Measurements from ENCODE around the gene GCNT2. TPM values are rescaled to one million over a fixed set of nuclear protein-coding genes. Genes with fewer than 3 reads are reported as not detected.

GCNT2 gene
- total RNA-seq, 1 donor from 2014 or later, result 16.7 TPM

DNA sequence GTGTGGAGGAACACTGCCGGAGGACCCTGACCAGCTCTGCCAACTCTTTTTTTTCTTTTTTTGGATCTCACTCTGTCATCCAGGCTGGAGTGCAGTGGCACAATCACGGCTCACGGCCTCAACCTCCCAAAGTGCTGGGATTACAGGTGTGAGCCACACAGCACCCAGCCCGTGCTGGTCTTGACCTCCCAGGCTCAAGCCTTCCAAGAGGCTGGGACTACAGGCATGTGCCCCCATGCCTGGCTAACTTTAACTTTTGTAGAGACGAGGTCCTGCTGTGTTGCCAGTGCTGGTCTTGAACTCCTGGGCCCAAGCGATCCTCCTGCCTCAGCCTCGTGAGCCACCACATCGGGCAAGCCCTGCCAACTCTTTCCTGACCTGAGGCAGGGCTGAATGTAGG lies 11.2 kb downstream of the GCNT2 start:
- H3K27me3 ChIP-seq, result no peaks in the 10 kb centered on the region
- no peaks in the 10 kb centered on the region for H3K36me3 ChIP-seq
- no peaks in the 10 kb centered on the region for H3K9me3 ChIP-seq
- TF ChIP-seq, protein P1, sequence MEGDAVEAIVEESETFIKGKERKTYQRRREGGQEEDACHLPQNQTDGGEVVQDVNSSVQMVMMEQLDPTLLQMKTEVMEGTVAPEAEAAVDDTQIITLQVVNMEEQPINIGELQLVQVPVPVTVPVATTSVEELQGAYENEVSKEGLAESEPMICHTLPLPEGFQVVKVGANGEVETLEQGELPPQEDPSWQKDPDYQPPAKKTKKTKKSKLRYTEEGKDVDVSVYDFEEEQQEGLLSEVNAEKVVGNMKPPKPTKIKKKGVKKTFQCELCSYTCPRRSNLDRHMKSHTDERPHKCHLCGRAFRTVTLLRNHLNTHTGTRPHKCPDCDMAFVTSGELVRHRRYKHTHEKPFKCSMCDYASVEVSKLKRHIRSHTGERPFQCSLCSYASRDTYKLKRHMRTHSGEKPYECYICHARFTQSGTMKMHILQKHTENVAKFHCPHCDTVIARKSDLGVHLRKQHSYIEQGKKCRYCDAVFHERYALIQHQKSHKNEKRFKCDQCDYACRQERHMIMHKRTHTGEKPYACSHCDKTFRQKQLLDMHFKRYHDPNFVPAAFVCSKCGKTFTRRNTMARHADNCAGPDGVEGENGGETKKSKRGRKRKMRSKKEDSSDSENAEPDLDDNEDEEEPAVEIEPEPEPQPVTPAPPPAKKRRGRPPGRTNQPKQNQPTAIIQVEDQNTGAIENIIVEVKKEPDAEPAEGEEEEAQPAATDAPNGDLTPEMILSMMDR (IDR thresholded peaks at IDR 0.05), result no peak
- H3K4me1 ChIP-seq, result peaks cover 0 to 10% of the 10 kb centered on the region in 2 donors
- peak overlapping the region; percentile 57 to 67 for H3K4me3 ChIP-seq
- peak overlapping the region; percentile 80 to 92 for H3K27ac ChIP-seq
- DNase-seq (ENCODE audit: low spot score in 2 of 2), result no peak
- intact Hi-C loops (cut with DNase I), result loop anchor here (5.0 kb wide), 2 partner anchors 75 to 115 kb away; no protein-coding TSS in a partner anchor

DNA sequence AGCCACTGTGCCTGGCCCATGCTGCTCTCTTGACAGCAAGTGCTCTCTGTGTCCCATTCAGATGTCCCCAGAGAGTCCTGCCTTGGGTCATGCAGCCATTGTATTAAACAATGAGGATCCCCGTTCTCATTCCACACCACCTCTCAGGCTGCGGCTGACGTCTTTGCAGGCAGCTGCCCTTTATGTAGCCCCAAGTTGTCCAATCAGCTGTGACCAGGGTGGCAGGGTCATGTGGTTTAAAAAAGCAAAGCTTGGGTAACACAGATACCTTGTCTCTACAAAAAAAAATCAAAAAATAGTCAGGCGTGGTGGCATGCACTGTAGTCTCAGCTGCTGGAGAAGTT lies 13.2 kb downstream of the GCNT2 start:
- intact Hi-C loops (cut with DNase I), result loop anchor here (5.0 kb wide), 2 partner anchors 73 to 113 kb away; no protein-coding TSS in a partner anchor
- Histone ChIP-seq H3K9me3 (no peaks in the 10 kb centered on the region), H3K4me3 (no peak overlapping the region), H3K27me3 (no peaks in the 10 kb centered on the region), H3K4me1 (peaks cover 0 to 10% of the 10 kb centered on the region in 2 donors), H3K36me3 (no peaks in the 10 kb centered on the region), H3K27ac (no peak overlapping the region)
- DNase-seq (ENCODE audit: low spot score in 2 of 2), result no peak
- TF ChIP-seq, protein P1 (IDR thresholded peaks at IDR 0.05), result no peak

DNA sequence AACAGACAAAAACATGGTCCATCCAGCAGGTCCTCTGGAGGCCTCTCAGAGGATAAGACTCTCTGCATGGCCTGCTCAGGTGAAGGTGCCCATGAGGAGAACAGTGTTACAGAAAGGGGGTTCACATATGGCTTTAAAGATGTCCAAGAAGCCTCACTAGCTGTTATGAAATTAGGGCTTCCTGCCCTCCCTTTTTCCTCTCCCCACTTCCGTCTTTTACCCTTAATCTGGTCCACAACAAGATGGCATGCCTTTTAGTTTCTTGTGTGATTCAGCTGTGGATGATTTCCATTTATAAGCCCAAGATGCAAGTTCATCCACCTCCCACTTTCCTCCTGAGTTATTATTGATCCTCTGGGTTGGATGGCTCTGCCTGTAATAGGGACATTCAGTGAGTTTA lies 14.0 kb downstream of the GCNT2 start:
- TF ChIP-seq, protein P1 (IDR thresholded peaks at IDR 0.05), result no peak
- peaks cover 0 to 10% of the 10 kb centered on the region in 2 donors for H3K4me1 ChIP-seq
- intact Hi-C loops (cut with DNase I), result no loop called here
- no peaks in the 10 kb centered on the region for H3K9me3 ChIP-seq
- no peak for DNase-seq (ENCODE audit: low spot score in 2 of 2)
- H3K36me3 ChIP-seq, result no peaks in the 10 kb centered on the region
- no peaks in the 10 kb centered on the region for H3K27me3 ChIP-seq
- no peak overlapping the region for H3K27ac ChIP-seq
- no peak overlapping the region for H3K4me3 ChIP-seq

DNA sequence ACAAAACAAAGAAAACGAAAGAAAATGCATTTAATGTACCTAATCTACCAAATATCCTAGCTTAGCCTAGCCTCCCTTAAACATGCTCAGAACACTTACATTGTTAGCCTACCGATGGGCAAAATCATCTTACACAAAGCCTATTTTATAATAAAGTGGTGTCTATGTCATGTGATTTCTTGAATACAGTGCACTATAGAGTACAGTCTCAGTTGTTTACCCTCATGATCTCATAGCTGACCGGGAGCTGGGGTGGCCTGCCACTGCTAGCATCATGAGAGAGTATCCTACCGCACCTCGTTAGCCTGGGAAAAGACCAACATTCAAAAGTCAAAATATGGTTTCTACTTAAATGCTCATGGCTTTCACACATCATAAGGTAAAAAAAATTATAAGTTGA lies 16.6 kb downstream of the GCNT2 start:
- H3K27me3 ChIP-seq, result no peaks in the 10 kb centered on the region
- no peak for DNase-seq (ENCODE audit: low spot score in 2 of 2)
- H3K9me3 ChIP-seq, result no peaks in the 10 kb centered on the region
- intact Hi-C loops (cut with DNase I), result no loop called here
- no peak overlapping the region for H3K27ac ChIP-seq
- TF ChIP-seq, protein P1 (IDR thresholded peaks at IDR 0.05), result no peak
- H3K4me1 ChIP-seq, result peaks cover 0 to 7% of the 10 kb centered on the region in 2 donors
- H3K36me3 ChIP-seq, result no peaks in the 10 kb centered on the region
- no peak overlapping the region for H3K4me3 ChIP-seq

DNA sequence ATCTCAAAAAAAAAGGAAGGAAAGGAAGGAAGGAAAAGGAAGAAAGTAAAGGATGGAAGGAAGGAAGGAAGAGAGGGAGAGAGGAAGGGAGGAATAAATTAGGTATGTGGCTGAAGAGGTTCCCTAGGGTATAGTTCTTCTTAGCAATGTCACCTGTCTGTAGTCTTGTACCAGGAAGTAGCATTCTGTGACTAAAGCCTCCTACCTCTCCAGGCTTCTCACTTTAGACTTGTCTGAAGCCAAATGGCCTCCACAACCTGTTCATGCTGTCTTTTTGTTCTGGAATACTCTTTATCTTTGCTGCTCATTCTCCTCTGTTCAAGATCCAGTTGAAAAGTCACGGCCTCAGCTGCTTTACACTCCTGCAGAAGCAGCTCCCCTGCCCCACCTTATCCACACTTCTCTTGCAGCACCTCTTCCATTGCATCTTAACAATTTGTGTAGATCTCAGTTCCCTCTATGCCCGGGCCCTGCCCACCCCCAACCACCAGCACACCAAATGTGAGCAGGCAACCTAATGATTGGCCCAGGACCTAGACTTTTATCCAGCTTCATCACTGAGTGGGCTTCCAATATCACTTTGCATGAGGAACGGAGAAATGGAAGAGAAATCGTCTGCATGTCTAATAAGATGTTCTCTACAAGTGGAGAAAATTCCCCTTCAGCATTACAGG lies 19.1 kb downstream of the GCNT2 start:
- H3K4me1 ChIP-seq, result peaks cover 0 to 26% of the 10 kb centered on the region in 2 donors
- no peak overlapping the region for H3K4me3 ChIP-seq
- TF ChIP-seq, protein P1 (IDR thresholded peaks at IDR 0.05), result no peak
- H3K9me3 ChIP-seq, result no peaks in the 10 kb centered on the region
- no peak for DNase-seq (ENCODE audit: low spot score in 2 of 2)
- peak overlapping the region in 1 of 2 donors; percentile 95 for H3K27ac ChIP-seq
- no peaks in the 10 kb centered on the region for H3K27me3 ChIP-seq
- H3K36me3 ChIP-seq, result no peaks in the 10 kb centered on the region
- intact Hi-C loops (cut with DNase I), result no loop called here
